NCI-H187 treated with DMSO at 0.1 percent for 48 hours (cell line): ENCODE results near the gene PHGDH.
A peak's percentile ranks its signal among the peaks of the same experiment; 100 is the strongest.
"Not testable (repeated sequence)": the region's sequence is repeated elsewhere in the genome, so short reads cannot be mapped to it uniquely, and the experiment has no call there.

Experiments used
- DNase-seq: peaks from one replicate; lab custom pipeline; 2025; lab: John Stamatoyannopoulos, UW

PHGDH gene

DNA sequence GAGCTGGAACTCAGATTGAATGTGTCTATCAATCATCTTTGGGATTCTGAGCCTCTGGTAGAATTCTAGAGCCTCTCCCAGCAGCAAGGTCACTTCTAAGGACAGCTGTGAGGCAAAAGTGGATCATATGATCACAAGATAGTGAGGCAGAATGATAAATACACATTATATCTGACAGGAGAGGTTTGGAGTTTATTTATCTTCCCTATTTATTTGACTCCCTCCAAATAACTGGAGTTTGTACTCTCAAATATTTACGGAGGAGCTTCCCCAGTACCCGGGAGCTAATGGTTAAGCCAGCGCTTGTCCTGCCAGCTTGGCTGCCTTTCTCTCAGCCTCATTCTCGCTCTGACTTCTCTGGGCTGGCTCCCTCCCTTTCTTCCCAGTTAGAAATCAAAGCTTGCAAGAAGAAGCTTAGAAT is 54.6 kb downstream of the PHGDH start:
- DNase-seq: no peak

DNA sequence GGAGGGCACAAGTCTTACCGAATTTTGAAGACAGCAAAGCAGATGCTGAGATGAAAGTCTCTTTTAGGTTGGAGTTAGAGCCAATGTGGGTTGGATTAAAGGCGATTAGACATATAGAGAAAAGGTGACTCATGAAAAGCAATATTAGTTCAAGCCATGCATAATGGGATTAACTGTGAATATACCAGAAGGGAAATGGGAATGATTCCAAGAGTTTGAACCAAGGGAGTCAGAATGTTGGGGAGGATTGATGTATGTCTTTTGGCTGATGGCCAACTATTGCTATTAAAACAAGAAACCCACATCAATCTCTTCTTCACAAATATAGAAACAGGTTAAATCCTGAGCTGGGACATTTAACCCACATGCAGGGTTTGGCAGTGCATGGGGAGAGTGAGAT is 55.8 kb downstream of the PHGDH start:
- DNase-seq: no peak

DNA sequence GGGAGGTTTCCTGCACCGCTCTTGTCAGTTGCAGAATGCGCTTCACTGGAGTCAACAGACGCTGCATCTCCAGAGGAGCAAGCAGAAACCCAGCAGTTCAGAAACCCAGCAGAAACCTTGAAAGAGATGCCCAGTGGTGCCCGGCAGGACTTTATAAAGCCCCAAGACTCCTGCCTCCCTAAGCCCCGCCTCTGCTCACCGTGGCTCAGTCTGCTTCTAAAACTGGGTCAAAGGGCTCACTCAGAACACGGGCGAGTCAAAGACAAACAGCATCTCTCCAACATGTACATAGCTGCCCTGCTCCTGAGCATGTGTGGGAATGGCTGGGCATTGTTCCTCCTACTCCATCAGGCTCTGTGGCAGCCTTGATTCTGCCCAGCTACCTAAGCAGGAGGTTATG is 57.0 kb downstream of the PHGDH start, which contains the start of gene HMGCS2:
Gene HMGCS2 (minus strand): TSS at position 128 of the 400 bp plus-strand sequence. CDS start 61 bp downstream, at position 67.
- DNase-seq: no peak

DNA sequence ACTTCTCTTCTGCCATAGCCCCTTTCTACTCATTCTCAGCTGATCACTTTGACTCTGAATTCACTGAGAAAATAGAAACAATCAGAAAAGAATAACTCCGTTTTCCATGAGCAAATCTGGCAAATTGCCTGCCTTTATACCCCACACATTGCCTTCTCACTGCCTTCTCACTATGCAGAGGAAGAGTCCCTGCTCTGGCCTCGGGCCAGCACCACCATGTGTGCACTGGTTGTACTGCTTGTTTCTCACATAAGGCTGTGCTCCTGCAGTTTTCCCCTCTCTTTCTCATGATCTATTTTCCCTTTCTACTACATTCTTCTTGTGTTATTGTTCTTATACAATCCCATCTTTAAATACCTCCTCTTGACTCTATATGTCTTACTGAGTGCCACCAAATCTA is 59.3 kb downstream of the PHGDH start:
- no peak for DNase-seq

DNA sequence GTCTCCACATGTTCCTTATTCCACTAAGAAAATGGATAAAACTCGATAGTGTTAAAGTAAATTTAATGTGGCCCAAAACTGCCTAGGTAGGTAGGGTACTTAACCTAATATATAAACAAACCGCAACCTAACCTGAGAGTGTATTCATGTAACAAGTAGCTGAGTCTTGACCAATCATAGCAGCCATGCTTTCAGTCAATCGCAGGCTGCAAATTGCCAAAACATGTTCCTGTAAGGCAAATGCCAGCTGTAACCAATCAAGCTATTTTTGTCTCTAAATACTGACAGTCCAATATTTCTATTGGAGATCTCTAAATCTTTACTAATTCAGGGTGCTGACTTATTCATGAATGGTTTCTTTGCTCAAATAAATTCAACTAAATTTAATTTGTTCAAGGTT is 60.0 kb downstream of the PHGDH start:
- DNase-seq: no peak

DNA sequence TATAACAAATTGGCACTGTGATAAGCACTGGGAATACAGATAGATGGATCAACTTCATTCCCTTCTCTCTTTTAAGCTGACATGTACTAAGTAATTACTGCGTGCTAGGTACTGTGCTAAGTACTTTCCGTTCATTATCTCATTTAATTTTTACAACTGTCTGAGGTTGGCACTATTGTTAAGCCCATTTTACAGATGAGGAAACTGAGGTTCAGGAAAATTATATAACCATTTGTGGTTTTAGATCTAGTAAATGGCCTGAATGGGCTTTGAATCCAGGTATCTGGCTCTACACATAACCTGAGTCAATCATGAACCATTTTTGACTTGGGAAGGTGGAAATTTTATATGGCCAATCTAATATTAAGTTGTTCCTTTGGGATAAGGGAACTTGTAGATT is 60.6 kb downstream of the PHGDH start:
- DNase-seq: no peak

DNA sequence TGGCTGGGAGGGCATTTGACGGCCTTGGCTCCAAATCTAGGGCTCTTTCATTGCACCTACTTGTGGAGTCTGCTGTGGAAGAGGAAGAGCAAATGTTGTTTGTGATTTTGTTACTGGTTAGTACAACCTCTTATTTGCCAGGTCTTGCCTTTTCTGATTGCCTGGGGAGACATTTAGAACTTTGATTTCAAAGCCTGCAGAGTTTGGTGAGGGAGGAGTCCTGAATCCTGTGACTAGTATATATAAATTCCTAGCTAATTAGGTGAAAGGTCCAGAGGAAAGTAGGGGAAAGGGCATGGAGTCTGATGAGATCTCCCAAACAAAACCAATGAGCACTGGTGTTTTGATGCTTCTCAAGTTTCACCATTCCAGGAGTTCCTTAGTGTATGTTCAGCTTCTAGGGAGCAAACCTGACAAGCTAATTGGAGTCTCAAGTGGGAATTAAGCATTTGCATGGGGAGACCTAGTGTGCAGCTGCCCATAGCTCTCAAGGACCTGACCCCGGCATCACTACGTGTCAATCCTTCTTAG is 62.0 kb downstream of the PHGDH start:
- DNase-seq: no peak

DNA sequence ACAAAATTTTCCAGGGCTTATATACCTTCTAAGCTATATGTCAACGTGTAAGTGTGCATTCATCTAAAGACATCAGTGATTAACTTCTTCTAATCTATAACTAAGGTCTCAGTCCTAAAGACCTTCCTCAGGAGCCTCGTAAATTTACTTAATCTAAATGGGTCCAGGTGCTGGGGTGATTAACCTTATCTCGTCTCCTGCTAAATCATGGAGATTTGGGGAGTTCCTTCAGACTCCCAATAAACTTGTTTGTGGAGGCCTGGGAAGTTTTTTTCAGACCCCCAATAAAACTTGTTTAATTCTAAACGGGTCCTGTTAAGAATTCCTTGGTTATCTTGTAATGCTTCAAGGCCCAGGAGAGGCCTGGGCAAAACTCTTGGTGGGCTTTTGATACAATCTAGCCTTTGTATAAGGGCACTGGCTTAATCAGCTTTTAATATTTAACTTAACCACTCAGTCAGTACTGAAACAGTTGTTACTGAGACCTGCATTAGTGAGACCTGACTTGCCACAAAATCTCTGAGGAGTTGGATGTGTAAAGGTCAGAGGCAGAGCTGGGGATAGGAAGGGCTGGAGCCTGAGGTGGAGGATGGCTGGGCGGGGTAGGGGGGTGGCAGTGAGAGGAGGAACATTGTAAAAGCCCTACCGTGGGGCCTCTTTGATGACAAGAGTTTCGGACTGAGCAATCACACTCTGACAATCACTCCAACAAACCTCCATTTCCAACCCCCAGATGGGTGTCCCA is 63.2 kb downstream of the PHGDH start:
- no peak for DNase-seq

DNA sequence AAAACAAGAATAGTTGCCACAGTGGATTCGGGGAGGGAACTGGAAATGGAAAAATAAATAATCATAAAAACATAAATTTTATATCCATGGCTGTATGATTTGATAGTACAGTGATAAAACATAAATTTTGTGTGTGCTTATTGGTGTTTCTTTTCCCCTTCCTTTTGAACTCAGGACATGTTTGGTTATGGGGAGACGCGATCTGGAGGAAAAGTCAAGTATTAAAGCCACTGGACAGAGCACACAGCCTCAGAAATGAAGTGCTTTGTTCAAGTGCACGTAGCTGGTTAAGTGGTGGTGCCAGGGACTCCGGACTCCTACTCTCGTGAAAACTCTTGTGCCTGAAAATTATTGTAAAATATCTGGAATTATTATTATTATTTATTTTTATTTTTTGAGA is 66.6 kb downstream of the PHGDH start:
- DNase-seq: no peak

DNA sequence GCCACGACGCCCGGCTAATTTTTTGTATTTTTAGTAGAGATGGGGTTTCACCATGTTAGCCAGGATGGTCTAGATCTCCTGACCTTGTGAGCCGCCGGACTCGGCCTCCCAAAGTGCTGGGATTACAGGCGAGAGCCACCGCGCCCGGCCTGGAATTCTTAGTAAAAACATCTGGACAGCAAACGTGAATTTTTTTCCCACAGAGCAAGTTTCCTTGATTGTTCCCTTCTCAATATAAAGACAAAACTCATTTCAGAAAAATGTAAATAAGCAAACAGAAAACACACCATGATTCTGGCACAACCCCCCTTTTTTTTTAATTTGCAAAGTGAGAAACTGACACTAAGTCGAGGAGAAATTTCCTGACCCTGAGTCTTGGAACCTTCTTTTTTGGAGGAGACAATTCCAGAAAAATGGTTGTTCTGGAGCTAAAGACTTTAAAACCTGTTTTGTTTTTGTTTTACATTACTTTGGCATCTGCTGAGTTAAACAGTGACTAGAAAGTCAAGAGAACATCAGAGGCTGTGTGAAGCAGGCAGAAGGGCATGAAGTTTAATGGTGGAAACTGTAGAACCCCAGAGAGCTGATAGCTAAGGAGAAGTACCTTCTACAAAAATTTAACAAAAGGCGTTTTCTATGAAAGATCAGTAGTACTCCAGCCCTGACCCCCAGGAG is 67.3 kb downstream of the PHGDH start:
- no peak for DNase-seq

DNA sequence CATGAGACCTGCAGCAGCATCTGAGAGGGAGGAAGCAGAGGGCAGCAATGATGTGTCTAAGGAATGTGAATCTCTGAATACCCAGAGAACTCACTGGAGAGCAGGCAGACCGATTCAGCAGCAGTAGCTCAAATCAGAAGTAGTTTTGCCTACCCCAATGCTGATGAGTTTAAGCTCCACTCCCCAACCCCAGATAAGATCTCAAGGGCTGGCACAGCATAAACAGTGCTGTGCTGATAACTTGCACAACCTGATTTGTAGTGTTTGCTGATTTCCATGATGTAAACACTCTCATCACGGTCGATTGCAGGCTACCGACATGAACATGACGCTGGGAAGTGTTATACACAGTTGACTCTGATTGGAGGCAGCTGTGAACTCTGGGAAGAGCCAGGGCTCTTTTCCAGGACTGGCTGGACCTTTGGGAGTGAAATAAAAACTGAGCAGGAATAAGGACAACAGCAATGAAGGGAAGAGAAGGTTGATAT is 68.2 kb downstream of the PHGDH start:
- peak; percentile 14 for DNase-seq

DNA sequence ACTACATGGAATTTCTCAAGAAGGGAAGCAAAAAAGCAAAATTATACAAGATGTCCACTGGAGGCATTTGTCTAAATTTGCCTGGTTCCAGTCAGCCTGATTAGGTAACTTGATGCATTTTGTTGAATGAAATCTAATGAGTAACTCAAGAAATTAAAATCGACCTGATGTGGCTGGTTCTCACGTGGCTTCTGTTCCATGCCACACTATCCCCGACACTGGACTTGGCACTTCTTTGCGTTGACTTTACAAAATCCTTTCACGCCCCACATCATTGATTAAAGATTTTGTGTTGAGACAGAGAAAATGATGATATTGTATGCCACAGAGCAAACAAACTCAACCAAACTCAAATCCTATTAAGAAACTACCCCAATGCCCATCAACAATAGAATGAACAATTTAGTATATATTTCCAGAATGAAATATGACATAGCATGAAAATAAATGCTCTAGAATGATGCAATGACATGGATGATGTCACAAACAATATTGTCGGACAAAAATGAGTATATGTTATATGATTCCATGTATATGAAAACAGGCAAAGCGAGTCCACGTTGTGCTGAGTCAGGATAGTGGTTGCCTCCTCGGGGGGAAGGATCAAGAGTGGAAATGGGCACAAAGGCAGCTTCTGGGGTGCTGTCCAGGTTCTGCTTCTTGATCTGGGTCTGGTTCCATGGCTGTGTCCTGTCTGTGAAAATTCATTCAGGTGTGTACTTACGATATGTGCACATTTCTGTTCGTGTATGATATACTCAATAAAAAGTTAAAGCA is 69.9 kb downstream of the PHGDH start:
- DNase-seq: no peak

DNA sequence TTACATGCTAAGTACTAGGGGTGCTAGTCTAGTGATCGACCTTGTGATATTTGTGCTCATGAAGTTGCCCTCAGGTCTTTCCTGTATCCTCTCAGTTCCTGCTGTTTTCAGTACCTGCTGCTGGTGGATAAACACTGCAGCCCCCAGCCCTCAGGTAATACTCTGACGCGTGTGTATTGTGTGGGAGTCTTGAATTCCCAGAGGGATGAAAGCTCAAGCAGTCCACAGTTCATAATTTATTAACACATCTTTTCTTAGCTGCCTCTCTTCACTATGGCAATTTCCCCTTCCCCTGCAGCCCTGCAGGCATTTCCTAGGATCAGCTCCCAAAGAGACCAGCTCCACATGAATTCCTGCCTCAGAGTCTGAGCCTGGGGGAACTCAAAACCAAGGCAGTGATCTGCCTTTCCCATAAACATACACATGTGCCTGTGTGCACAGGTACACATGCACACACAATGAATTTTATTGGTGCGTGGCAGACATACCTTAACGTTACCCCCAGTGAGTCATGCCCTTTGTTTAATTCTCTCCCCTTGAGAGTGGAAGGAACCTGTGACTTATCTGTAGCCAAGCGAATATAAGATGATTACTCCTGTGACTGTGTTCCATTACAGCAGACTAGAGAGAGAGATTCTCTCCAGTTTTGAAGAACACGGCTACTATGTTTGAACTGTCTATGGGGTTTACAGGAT is 71.0 kb downstream of the PHGDH start:
- DNase-seq: no peak

DNA sequence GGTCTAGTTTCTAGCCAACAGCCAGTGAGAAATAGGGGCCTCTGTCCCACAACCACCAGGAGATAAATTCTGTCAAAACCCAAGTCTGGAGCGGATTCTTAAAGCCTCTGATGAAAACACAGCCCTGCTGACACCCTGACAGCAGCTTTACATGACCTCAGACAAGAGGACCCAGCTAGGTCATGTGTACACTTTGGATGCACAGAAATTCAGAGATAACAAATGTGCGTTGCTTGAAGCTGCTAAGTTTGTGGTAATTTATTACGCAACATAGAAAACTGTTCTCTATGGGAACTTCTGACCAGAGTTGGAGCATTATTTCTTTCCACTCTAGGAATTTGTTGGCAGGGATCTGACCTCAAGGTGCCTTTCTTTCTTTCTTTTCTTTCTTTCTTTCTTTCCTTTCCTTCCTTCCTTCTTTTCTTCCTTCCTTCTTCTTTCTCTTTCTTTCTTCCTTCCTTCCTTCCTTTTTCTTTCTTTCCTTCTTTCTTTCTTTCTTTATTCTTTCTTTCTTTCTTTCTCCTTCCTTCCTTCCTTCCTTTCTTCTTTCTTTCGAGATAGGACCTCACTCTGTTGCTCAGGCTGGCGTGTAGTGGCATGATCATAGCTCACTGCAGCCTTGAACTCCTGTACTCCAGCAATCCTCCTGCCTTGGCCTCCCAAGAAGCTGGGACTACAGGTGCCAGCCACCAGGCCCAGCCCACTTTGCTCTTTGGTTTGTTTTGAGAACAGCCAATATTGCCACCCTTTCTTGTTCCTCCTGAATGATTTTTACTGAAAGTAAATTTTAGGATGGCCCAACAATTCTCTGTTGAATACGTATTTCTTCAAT is 71.8 kb downstream of the PHGDH start:
- no peak for DNase-seq

DNA sequence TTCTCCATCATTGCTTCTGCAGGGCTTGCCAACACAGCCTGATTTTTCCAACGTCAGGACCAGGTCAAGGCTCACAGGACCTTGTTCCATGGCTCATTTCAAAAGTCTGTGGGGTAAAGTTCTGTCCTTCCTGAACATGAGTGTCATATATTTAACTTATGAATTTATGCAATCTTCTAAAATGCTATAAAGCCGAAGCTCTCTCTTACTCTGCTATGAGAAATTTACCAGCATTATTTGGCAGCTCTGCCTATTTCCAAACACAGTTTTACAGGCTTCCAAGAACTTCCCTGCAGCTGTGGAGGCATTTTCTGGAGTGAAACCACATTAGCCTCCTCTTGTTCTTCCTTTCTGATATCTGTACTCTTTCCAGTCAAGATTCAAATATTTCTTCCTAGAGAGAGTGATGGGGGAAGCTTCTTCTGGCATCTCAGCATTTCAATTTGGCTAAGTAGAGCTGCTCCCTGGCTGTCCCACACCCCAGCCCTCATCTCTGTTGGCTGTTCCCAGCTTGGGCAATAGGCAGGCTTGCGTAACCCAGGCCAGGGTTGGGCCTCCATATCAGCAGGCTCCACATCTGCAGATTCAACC is 72.6 kb downstream of the PHGDH start:
- no peak for DNase-seq

DNA sequence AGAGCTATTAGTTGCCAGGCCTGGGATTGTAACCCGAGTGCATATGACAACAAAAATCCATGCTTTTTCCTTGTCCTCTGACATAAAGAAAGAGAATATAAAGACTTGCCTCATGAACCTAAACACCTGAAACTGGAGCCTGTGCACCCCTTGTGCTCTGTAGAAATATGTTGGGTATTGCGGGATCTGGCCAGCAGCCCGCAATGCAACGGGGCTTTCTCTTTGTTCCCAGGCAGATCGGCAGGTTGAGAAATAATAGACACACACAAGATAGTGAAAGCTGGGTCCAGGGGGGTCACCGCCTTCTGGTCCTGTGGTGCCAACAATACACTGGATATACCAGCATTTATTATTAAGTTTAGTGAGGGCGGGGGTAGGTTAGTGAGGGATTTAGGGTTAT is 74.3 kb downstream of the PHGDH start:
- not testable (repeated sequence) for DNase-seq

DNA sequence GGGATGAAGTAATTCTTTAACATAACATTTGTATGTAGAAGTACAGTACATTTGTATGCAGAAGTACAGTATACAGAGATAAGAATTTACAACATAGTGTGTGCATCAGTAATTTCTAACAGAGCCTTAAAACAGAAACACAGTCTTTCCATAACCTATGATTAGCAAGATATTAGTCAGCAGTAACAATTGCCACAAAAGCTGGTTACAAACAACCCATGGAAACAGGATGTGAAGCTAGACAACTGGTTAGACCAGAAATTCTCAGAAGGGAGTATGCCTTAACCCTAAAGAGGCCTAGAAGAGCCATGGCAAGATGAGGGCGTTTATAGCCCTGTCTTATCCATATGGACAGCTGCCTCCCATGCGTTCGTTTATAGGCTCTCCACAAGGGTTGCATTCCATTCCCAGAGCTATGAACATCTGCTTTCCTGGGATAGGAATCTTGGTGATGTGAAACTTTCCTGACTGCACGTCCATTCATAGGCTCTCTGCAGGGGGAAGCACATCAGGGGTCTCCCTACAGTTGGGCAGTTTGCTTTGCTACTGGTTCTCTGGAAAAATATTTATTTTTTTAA is 74.8 kb downstream of the PHGDH start:
- DNase-seq: not testable (repeated sequence)

DNA sequence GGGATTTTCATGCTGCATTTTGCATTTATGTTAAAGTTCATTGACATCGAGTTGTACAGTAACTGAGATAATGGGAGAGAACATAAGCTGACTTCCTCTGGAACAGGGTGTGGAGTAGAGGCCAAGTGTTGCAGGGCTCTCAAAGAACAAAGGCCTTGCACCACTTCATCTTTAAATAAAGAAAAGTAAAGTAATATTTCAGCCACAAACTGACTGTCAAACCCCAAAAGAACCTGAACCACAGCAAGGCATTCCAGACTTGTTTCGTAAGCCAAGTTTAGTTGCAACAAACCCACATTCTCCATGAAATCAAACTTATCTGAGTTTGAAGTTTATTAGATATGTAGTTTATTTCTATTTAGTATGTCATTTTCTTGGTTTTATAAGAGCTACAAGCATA is 76.0 kb downstream of the PHGDH start:
- no peak for DNase-seq

DNA sequence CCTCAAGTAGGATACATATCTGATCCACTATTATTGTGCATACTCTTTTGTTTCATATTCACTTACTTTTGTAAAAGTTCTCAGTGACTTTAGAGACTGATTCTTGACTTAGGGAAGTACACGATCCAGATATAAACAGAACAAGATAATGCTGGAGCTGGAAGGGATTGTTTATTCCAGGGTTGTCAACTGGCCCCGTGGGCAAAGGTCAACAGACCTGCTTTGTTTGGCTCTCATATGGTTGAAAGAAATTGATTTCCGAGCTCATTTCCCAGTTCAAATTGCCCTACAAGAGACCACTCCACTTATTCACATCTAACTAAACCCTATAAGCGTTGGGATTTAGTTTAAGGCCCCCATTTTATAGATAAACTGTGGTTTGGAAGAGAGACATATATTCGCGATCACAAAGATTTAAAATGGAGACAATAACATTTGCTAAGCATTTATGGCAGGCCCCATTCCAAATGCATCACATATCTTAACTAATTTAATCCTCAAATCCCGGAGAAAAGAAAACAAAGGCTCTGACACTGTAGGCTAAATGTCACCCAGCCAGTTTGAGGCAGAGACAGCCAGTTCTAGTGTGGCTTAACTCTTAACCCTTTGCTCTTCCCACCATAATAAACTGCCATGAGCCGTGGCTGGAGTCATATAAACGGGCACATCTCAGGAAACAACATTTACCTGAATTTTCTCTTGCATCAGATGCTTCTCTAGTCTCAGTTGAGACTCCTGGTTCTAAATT is 78.9 kb downstream of the PHGDH start:
- DNase-seq: no peak
